GM18909 (cell line): ENCODE measurements around the gene APP.

Source experiments
- ATAC-seq: cut with Tn5 transposase; IDR thresholded peaks from one replicate; pipeline ENCODE4 v1.9.1; 2021; ENCODE audit warnings: mild to moderate bottlenecking; ENCODE audit not compliant: unreplicated experiment, poor library complexity

Gene APP

GRCh38 chr21:26130249-26130881 lies 40.2 kb downstream of the APP start:
- no peak for ATAC-seq

- ATAC-seq, result no peak
Observed at GRCh38 chr21:26127918-26128317, 42.7 kb downstream of the APP start.

- no peak for ATAC-seq
Observed at GRCh38 chr21:26127073-26127814, 43.3 kb downstream of the APP start.

GRCh38 chr21:26126168-26126553 lies 44.4 kb downstream of the APP start:
- ATAC-seq, result no peak

GRCh38 chr21:26125433-26126167 lies 45.0 kb downstream of the APP start:
- ATAC-seq, result no peak

- no peak for ATAC-seq
Observed at GRCh38 chr21:26124896-26125295, 45.7 kb downstream of the APP start.

- ATAC-seq, result no peak
Observed at GRCh38 chr21:26124421-26124833, 46.1 kb downstream of the APP start.

- no peak for ATAC-seq
Observed at GRCh38 chr21:26123012-26123411, 47.6 kb downstream of the APP start.

GRCh38 chr21:26120828-26121227 lies 49.7 kb downstream of the APP start:
- ATAC-seq, result no peak

GRCh38 chr21:26119906-26120305 lies 50.7 kb downstream of the APP start:
- no peak for ATAC-seq

- no peak for ATAC-seq
Observed at GRCh38 chr21:26118938-26119540, 51.5 kb downstream of the APP start.

- ATAC-seq, result no peak
Observed at GRCh38 chr21:26117972-26118367, 52.6 kb downstream of the APP start.

- no peak for ATAC-seq
Observed at GRCh38 chr21:26117324-26117971, 53.1 kb downstream of the APP start.

GRCh38 chr21:26116456-26117011 lies 54.0 kb downstream of the APP start:
- ATAC-seq, result no peak

- ATAC-seq, result no peak
Observed at GRCh38 chr21:26115899-26116298, 54.7 kb downstream of the APP start.

- no peak for ATAC-seq
Observed at GRCh38 chr21:26115305-26115704, 55.3 kb downstream of the APP start.

- no peak for ATAC-seq
Observed at GRCh38 chr21:26112975-26113374, 57.6 kb downstream of the APP start.

GRCh38 chr21:26112127-26112742 lies 58.3 kb downstream of the APP start:
- no peak for ATAC-seq

- no peak for ATAC-seq
Observed at GRCh38 chr21:26110715-26111114, 59.9 kb downstream of the APP start.

- ATAC-seq, result no peak
Observed at GRCh38 chr21:26107429-26107828, 63.1 kb downstream of the APP start.
